Neuronal stem cell (in vitro differentiated cells): ENCODE results near the gene SP140.

Experiments
- DNase-seq: peaks from one replicate; pipeline ENCODE4 v3.0.0-alpha.2; 2013; ENCODE audit warnings: low spot score
- H2AFZ ChIP-seq: one replicate; pipeline ENCODE4 v1.6.1; 2013; ENCODE audit warnings: mild to moderate bottlenecking, low read length, inconsistent platforms
- H2AK5ac ChIP-seq: 2 replicates; pipeline ENCODE4 v1.6.1; 2013; ENCODE audit warnings: low read depth, mild to moderate bottlenecking, inconsistent platforms, low read length, moderate library complexity, mixed read lengths
- H2BK120ac ChIP-seq: 2 replicates; pipeline ENCODE4 v1.6.1; 2013; ENCODE audit warnings: low read depth, mild to moderate bottlenecking, inconsistent platforms, low read length, moderate library complexity, mixed read lengths
- H2BK12ac ChIP-seq: one replicate; pipeline ENCODE4 v1.6.1; 2013; ENCODE audit warnings: low read length, inconsistent platforms
- H2BK15ac ChIP-seq: 2 replicates; pipeline ENCODE4 v1.6.1; 2013; ENCODE audit warnings: mild to moderate bottlenecking, low read length, inconsistent platforms, mixed read lengths
- H2BK5ac ChIP-seq: one replicate; pipeline ENCODE4 v1.6.1; 2013; ENCODE audit warnings: inconsistent platforms, mild to moderate bottlenecking, low read length, moderate library complexity
- H3K14ac ChIP-seq: one replicate; pipeline ENCODE4 v1.6.1; 2013; ENCODE audit warnings: low read length, inconsistent platforms
- H3K18ac ChIP-seq: 2 replicates; pipeline ENCODE4 v1.6.1; 2013; ENCODE audit warnings: low read length, inconsistent platforms
- H3K23ac ChIP-seq: 2 replicates; pipeline ENCODE4 v1.6.1; 2013; ENCODE audit warnings: low read depth, mild to moderate bottlenecking, mixed read lengths, low read length, inconsistent platforms; ENCODE audit not compliant: poor library complexity
- H3K27ac ChIP-seq: replicated peaks from 3 replicates; pipeline ENCODE4 v1.5.1; 2013; ENCODE audit warnings: low read length, inconsistent platforms
- H3K27me3 ChIP-seq, 3 experiments: 2 replicates each; pipeline ENCODE4 v1.6.1; 2013; ENCODE audit warnings: low read length in 3 of 3, mild to moderate bottlenecking in 2 of 3, inconsistent platforms in 1 of 3, low read depth in 1 of 3, mixed read lengths in 1 of 3, moderate library complexity in 1 of 3; ENCODE audit not compliant: control insufficient read depth in 3 of 3, insufficient read depth in 3 of 3
- H3K36me3 ChIP-seq, 2 donors: replicated peaks in 1 of 2; 2 replicates each; pipeline ENCODE4 v1.6.1; 2013; ENCODE audit warnings: low read length in 2 of 2; ENCODE audit not compliant: control insufficient read depth in 2 of 2, insufficient read depth in 2 of 2
- H3K4ac ChIP-seq: 2 replicates; pipeline ENCODE4 v1.6.1; 2013; ENCODE audit warnings: inconsistent platforms, mild to moderate bottlenecking, low read length, moderate library complexity
- H3K4me1 ChIP-seq, 2 donors: 1 replicate in 1 of 2; 2 replicates in 1 of 2; pipeline ENCODE4 v1.6.1; 2013; ENCODE audit warnings: low read length in 2 of 2, low read depth in 1 of 2; ENCODE audit not compliant: control insufficient read depth in 2 of 2, insufficient read depth in 1 of 2
- H3K4me2 ChIP-seq: one replicate; pipeline ENCODE4 v1.6.1; 2013; ENCODE audit warnings: mild to moderate bottlenecking, low read length, inconsistent platforms; ENCODE audit not compliant: insufficient read depth, poor library complexity, severe bottlenecking
- H3K4me3 ChIP-seq, 2 donors: 2 replicates each; pipeline ENCODE4 v1.5.1; 2013; ENCODE audit warnings: low read length in 2 of 2, mild to moderate bottlenecking in 2 of 2, inconsistent platforms in 1 of 2, moderate library complexity in 1 of 2
- H3K79me1 ChIP-seq: one replicate; pipeline ENCODE4 v1.6.1; 2013; ENCODE audit warnings: low read depth, mild to moderate bottlenecking, inconsistent platforms, low read length, moderate library complexity
- H3K9ac ChIP-seq: one replicate; pipeline ENCODE4 v1.6.1; 2013; ENCODE audit warnings: mild to moderate bottlenecking, low read depth, low read length, inconsistent platforms; ENCODE audit not compliant: poor library complexity
- H3K9me3 ChIP-seq, 2 donors: replicated peaks in 1 of 2; 2 replicates each; pipeline versions ENCODE3 to v1.6.1; 2013; ENCODE audit warnings: low read length in 2 of 2, mild to moderate bottlenecking in 2 of 2, inconsistent platforms in 1 of 2, low read depth in 1 of 2, mixed read lengths in 1 of 2, moderate library complexity in 1 of 2; ENCODE audit not compliant: control insufficient read depth in 2 of 2, insufficient read depth in 1 of 2
- H4K8ac ChIP-seq: one replicate; pipeline ENCODE4 v1.6.1; 2013; ENCODE audit warnings: low read depth, mild to moderate bottlenecking, inconsistent platforms, low read length, moderate library complexity
- H4K91ac ChIP-seq: one replicate; pipeline ENCODE4 v1.6.1; 2013; ENCODE audit warnings: low read length, low read depth, mild to moderate bottlenecking, inconsistent platforms; ENCODE audit not compliant: poor library complexity
- WGBS, 2 donors: extraction: QIAGEN DNeasy Blood & Tissue Kit; methylation state at CpG; one replicate each; pipeline ENCODE4 v1.1.7; 2013; ENCODE audit warnings: missing lambda C conversion rate in 2 of 2, mixed read lengths in 1 of 2; ENCODE audit not compliant: insufficient read length in 2 of 2, insufficient replicate concordance in 1 of 2; ENCODE audit errors: extremely low coverage in 2 of 2; 5-methylcytosine and 5-hydroxymethylcytosine counted together

Gene SP140

DNA sequence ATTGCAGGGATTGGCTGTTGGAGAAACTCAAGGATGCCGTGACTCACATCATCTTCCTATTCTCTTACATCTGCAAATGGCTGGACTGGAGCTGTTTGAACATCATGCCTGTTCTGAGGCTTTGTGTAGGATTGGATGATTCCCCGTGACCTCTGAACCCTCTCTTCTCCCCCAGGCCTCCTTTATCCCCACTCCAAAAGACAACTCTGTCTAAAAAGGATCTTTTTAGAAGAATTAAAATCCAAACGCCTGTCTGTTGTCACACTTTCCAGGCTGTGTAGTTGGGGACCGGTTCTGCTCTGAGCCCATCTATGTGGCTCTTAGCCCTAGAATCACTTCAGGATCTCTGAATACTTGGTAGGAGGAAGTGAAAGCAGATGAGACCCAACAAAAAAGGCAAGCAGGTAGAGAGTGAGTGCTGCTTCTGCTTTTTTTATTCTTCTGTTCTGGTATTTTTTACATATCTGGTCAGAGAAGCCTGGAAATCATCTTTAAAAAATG, 565 bp downstream of the SP140 start:
- Histone ChIP-seq H3K27ac (no peak overlapping the region), H2BK12ac (no peak overlapping the region), H3K9me3 (peaks cover 0 to 3% of the 10 kb centered on the region in 2 donors), H3K14ac (no peak overlapping the region), H3K4ac (no peak overlapping the region), H2BK5ac (no peak overlapping the region), H2AFZ (no peak overlapping the region), H2AK5ac (no peak overlapping the region), H4K91ac (no peak overlapping the region), H3K36me3 (no peaks in the 10 kb centered on the region), H3K27me3 (peaks cover 0 to 5% (median 0%) of the 10 kb centered on the region in 3 experiments), H3K4me2 (no peak overlapping the region), H3K9ac (no peak overlapping the region), H3K4me1 (no peaks in the 10 kb centered on the region), H2BK120ac (no peak overlapping the region), H4K8ac (no peak overlapping the region), H3K79me1 (no peaks in the 10 kb centered on the region), H3K23ac (no peak overlapping the region), H3K18ac (no peak overlapping the region), H2BK15ac (no peak overlapping the region), H3K4me3 (no peak overlapping the region)
- DNase-seq: no peak
- whole genome bisulfite sequencing, 2 donors: no CpG with 5 or more reads among the region's 4 CpGs

DNA sequence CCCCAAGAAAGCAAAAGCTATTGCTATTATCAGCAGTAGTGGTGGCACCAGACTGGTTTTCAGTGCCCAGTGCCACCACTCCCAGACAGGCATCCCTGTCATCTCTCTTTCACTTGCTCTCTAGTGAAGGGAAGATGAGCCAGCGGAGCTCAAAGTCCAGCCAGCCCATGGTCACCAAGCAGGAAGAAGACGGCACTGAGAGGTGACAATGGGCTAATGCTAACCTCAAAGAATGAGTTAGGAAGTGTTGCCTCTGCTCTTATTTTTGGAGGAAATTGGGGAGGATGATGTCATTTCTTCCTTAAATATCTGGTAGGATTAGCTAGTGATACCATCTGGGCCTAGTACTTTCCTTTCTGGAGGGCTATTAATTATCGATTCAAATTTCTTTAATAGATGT, 1.7 kb downstream of the SP140 start:
- Histone ChIP-seq H4K91ac (no peak overlapping the region), H3K14ac (peak overlapping the region; percentile 71), H4K8ac (no peak overlapping the region), H3K9me3 (peaks cover 0 to 3% of the 10 kb centered on the region in 2 donors), H3K23ac (no peak overlapping the region), H2BK12ac (no peak overlapping the region), H3K79me1 (no peaks in the 10 kb centered on the region), H3K4me2 (no peak overlapping the region), H2BK5ac (no peak overlapping the region), H3K9ac (no peak overlapping the region), H3K18ac (peak overlapping the region; percentile 27), H2AFZ (no peak overlapping the region), H2AK5ac (no peak overlapping the region), H2BK120ac (no peak overlapping the region), H2BK15ac (no peak overlapping the region), H3K27me3 (peaks cover 0 to 5% (median 0%) of the 10 kb centered on the region in 3 experiments), H3K4ac (no peak overlapping the region), H3K27ac (no peak overlapping the region), H3K36me3 (no peaks in the 10 kb centered on the region), H3K4me1 (no peaks in the 10 kb centered on the region), H3K4me3 (no peak overlapping the region)
- DNase-seq: no peak
- no CpG with 5 or more reads among the region's 3 CpGs for WGBS, 2 donors

DNA sequence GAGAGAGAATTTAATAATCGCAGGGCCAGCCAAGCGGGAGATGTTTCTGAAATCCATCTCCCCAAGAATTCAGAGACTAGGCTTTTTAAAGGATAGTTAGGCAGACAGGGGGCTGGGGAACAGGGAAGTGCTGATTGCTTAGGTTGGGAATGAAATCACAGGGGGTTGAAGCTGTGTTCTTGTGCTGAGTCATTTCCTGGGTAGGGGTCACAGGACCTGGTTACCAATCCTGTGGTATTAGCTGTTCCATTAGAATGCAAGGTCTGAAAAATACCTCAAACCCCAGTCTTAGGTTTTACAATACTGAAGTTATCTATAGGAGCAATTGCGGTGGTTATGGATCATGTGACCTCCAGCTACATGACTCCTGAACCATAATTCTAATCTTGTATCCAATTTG, 4.6 kb downstream of the SP140 start:
- DNase-seq: no peak
- no peak overlapping the region for H3K9ac ChIP-seq
- H2BK15ac ChIP-seq: no peak overlapping the region
- no peak overlapping the region for H3K23ac ChIP-seq
- no peak overlapping the region for H4K91ac ChIP-seq
- H3K4ac ChIP-seq: no peak overlapping the region
- peaks cover 0 to 5% (median 0%) of the 10 kb centered on the region in 3 experiments for H3K27me3 ChIP-seq
- H3K27ac ChIP-seq: no peak overlapping the region
- no peak overlapping the region for H2BK5ac ChIP-seq
- H3K4me1 ChIP-seq: no peaks in the 10 kb centered on the region
- no peak overlapping the region for H3K4me2 ChIP-seq
- no peaks in the 10 kb centered on the region for H3K79me1 ChIP-seq
- H3K9me3 ChIP-seq: peaks cover 0 to 3% of the 10 kb centered on the region in 2 donors
- no peak overlapping the region for H2AFZ ChIP-seq
- no peak overlapping the region for H3K14ac ChIP-seq
- no CpG with 5 or more reads among the region's 3 CpGs for WGBS, 2 donors
- H4K8ac ChIP-seq: no peak overlapping the region
- no peak overlapping the region for H3K18ac ChIP-seq
- no peaks in the 10 kb centered on the region for H3K36me3 ChIP-seq
- H2BK120ac ChIP-seq: no peak overlapping the region
- no peak overlapping the region for H2AK5ac ChIP-seq
- H2BK12ac ChIP-seq: no peak overlapping the region
- no peak overlapping the region for H3K4me3 ChIP-seq

DNA sequence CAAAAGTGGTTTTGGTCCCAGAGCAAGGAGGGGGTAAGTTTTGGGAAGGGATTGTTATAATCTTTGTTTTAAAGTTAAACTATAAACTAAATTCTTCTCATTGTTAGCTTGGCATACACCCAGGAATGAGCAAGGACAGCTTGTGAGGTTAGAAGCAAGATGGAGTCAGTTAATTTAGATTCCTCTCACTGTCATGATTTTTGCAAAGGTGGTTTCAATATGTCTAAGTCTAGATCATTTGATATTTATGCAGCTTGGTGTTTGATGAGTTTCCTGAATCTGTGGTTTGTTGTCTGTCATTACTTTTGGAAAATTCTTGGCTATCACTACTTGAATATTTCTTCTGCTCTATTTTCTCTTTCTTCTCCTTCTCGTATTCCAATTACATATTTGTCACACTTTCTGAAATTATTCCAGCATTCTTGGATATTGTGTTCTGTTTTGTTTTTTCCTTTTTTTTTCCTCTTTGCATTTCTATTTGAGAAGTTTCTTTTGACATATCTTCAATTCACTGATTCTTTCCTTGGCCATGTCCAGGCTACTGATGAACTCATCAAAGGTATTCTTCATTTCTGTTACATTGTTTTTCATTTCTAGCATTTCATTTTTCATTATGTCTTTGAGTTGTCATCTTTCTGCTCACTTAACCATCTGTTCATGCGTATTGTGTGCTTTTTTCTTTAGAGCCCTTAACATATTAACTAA, 5.1 kb downstream of the SP140 start:
- H3K4ac ChIP-seq: no peak overlapping the region
- H3K4me2 ChIP-seq: no peak overlapping the region
- no peak overlapping the region for H2AK5ac ChIP-seq
- no peak overlapping the region for H4K8ac ChIP-seq
- H2AFZ ChIP-seq: no peak overlapping the region
- no CpG with 5 or more reads among the region's 2 CpGs for WGBS, 2 donors
- H3K27me3 ChIP-seq: peaks cover 0 to under 1% (median 0%) of the 10 kb centered on the region in 3 experiments
- no peak overlapping the region for H3K4me3 ChIP-seq
- no peak overlapping the region for H3K9ac ChIP-seq
- H3K9me3 ChIP-seq: peaks cover 0 to 2% of the 10 kb centered on the region in 2 donors
- no peak overlapping the region for H3K18ac ChIP-seq
- no peak overlapping the region for H2BK5ac ChIP-seq
- no peak overlapping the region for H3K14ac ChIP-seq
- no peak overlapping the region for H3K23ac ChIP-seq
- no peak overlapping the region for H2BK15ac ChIP-seq
- H4K91ac ChIP-seq: no peak overlapping the region
- no peak overlapping the region for H2BK12ac ChIP-seq
- H2BK120ac ChIP-seq: no peak overlapping the region
- no peak overlapping the region for H3K27ac ChIP-seq
- H3K4me1 ChIP-seq: no peaks in the 10 kb centered on the region
- DNase-seq: no peak
- H3K79me1 ChIP-seq: no peaks in the 10 kb centered on the region
- H3K36me3 ChIP-seq: no peaks in the 10 kb centered on the region
